SW 1271 (cell line): Measurements from ENCODE around the gene NPPC.
A peak's percentile ranks its signal among the peaks of the same experiment; 100 is the strongest.

Experiments used
- DNase-seq, 2 experiments: peaks; one replicate each; lab custom pipeline; 2025; lab: John Stamatoyannopoulos, UW

The NPPC gene

GRCh38 chr2:231935207-231935524, 9.0 kb upstream of the NPPC start:
- no peak for DNase-seq

DNA sequence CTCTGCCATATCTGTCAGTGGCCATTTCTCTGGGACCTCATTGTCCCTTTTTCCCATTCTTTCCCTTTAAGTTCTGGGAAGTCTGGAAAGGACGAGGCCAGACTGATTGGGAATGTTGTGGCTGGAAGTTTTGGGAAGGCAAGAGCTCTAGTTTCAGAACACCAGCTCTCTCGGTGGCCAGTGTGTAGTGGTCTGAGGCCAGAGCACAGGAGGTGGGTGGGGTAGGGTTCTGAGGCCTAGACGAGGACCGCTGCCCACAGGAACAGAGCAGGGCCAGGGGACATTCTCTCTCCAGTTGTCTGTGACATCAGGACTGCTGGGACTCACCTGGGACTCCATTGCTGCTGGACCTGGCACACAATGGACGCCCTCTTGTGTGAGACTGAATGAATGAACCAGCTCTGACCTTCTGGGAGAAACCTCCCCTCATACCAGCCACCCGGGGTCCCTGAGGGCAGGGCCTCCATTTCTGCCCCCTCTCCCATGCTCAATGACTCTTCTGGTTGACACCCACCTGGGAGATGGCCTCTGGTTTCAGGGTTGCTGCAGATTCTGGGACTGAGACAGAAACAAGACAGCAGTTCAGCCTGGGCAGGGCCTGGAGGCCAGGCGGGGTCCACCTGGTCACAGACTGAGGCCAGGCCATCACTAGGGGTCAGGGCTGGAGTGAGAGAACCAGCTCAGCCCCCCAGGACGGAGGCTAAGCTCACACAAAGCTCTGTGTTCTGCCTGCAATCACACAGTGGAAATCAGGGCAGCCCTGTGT, 8.4 kb upstream of the NPPC start:
- no peak for DNase-seq

DNA sequence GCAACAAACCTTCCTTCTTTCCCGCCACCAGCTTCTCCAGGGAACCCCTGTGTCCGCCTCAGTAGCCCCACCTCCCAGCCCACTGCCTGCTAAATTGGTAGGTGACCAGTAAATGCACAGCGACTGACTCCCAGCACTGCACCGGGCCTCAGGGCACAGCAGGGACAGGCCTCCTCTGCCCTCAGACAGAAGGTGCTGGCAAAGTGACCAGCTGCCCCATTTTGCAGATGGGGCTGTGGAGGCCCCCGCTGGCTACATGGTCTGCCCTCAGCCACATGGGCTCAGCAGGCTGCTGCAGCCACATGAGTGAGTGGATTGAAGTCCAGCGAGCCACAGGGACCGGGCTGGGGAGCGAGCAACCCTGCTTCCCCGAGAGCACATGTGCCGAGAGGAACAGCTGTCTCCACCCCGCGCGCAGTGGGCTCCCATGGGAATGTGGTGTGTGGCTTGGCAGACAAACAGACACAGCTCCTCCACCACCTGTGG, 7.8 kb upstream of the NPPC start:
- no peak for DNase-seq

- DNase-seq, result no peak
Observed at GRCh38 chr2:231932985-231933915, 7.1 kb upstream of the NPPC start.

DNA sequence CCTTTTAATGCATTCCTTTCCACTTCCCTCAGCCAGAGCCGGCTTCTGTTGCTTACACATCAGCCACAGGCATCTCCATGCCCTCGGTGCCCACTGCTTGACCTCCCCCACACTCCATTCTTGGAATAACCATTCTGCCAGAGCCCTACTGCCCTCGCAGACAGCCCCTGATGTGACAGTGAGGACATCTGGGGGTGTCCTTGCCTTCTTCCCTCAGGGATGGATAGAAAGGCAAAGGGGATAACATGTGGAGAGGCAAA, 6.4 kb upstream of the NPPC start:
- DNase-seq, result no peak

- DNase-seq, result no peak
Observed at GRCh38 chr2:231931481-231931915, 5.3 kb upstream of the NPPC start.

GRCh38 chr2:231930593-231931281, 4.5 kb upstream of the NPPC start:
- DNase-seq, result no peak

DNA sequence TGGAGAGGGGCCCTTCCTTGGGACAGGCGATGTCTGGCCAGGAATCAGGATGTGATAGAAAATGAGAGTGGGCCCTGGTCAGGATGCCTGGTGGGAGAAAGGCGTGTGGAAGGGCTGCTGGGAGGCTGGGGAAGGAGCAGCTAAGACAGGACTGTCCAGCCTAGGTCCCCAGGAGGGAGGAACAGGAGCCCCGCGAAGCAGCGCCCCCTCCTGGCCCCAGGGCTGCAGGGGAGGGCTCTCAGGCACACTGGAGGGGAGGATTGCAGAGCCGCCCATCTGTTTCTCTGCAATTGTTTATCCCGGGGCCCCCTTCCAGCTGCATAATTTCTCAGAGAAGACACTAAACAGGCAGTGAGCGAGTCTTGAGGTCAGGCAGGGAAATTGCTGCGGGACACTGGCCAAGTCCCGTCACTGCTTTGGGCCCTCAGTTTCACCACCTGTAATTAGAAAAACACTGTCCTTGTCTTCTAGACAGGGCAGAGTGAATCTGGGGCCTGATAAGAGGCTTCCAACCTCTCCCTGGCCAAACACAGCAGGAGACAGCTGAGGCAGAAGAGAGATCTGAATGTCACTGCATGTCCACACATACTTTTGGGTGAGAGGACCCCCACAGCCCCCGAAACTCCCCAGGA, 3.9 kb upstream of the NPPC start:
- DNase-seq, result no peak

GRCh38 chr2:231928901-231929725, 2.9 kb upstream of the NPPC start:
- DNase-seq, result no peak

DNA sequence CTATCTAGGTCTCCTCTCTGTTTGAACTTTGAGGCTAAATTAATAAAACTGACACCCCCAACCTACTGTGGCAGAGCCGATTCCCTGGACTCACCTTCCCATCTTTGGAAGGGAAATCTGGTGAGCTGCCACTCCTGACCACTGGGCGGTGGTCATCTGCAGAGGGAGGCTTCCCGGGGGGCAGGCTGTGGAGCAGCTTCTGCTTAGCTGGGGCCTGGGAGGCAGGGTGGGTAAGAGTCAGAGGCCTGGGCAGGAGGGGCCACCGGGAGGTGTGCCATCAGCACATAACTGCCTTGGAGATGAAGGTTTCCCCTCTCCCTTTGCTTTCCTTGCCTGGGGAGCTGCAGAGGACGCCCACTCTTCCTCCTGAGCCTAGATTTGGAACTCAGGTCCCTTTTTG, 2.3 kb upstream of the NPPC start:
- no peak for DNase-seq

- no peak for DNase-seq
Observed at GRCh38 chr2:231927566-231927890, 1.3 kb upstream of the NPPC start.

DNA sequence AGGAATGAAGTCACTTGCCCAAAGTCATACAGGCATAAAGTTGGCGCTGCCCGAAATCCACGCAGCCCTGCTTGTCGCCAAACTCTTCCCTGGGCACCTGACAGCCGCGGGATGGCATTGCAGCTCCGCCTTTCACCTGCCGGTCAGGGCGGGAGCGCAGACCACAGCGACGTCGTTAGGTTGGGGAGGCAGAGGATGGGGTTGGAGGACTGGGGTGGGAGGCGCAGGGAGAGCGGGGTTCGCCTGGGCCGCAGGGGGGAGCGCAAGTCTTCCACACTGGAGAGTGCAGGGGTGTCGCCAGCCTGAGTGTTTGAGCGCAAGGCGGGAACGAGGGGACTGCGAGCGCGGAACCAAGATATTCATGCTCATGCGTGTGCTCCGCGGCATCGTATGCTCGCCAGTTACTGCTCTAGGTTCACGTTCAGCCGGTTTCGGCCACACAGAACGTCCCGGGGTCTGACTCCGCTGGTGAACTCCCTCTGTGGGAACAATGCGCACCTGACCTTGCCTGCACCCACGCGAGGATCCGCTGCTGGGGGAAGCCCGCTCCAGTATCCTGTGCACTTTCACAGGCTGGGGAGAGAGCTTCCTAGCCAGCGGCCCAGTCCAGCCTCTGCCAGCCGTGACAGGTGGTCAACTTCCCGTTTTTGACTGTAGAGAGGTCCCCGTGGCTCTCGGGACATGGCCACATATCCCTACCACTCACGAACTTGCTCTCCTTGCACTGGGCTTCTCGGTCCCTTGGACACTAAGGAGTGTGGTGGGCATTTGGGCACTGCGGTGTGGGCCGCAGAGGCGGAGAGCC, 767 bp upstream of the NPPC start:
- DNase-seq, result no peak

- peak in 1 of 2 experiments; percentile 66 for DNase-seq
Observed at GRCh38 chr2:231925303-231926179, 655 bp downstream of the NPPC start.

- no peak for DNase-seq
Observed at GRCh38 chr2:231924889-231925275, 1.3 kb downstream of the NPPC start.

- DNase-seq, result no peak
Observed at GRCh38 chr2:231923951-231924888, 2.0 kb downstream of the NPPC start.

- no peak for DNase-seq
Observed at GRCh38 chr2:231923010-231923344, 3.2 kb downstream of the NPPC start.

GRCh38 chr2:231922311-231923009, 3.7 kb downstream of the NPPC start:
- DNase-seq, result no peak

GRCh38 chr2:231920795-231921194, 5.4 kb downstream of the NPPC start:
- no peak for DNase-seq
